ENCODE results near the gene GAS5.

Gene GAS5

DNA sequence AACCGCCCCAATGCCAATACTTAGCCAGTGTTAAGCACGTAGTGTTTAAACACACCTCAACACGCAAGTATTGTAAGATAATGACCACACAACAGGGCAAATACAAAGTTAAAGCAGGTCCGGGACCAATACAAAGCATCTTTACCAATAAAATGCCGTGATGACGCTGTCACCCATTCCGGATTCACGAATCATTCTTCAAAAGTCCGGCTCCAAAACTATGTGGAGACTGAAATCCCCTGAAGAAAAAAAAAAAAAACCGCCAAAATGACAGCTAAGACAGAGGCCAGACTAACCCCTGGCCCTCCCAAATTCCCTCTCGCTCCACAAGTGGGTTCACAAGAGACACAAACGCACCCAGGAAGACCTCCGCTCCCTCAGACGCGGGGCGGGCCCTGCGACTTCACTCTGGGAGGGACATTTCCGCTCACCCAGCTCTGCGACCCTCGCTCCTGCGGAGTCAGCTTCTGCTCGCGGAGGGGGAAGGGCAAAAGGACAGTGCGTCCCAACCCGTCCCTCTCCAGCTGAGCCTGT is 43.9 kb downstream of the GAS5 start:
- DNase-seq: no peak

GRCh38 chr1:173821680-173822079 is 46.1 kb downstream of the GAS5 start:
- DNase-seq: no peak

- no peak for DNase-seq
Observed at GRCh38 chr1:173818459-173818858, 49.3 kb downstream of the GAS5 start.

Data from stimulated activated CD4-positive, alpha-beta T cell treated with anti-CD3 and anti-CD28 coated beads, Interleukin-1b, Interleukin-23, amount 100 ng/mL, for 48 hours (primary cell).